Measurements from ENCODE around the gene KLK8. TPM values are rescaled to one million over a fixed set of nuclear protein-coding genes. Genes with fewer than 3 reads are reported as not detected.

Gene KLK8
- polyA plus RNA-seq, 3 donors: not detected

- no peak overlapping the region for H3K27ac Mint-ChIP-seq
- no peak for TF ChIP-seq CTCF (IDR thresholded peaks at IDR 0.05)
Measured at GRCh38 chr19:50979758-50980157, 21.6 kb downstream of the KLK8 start.

DNA sequence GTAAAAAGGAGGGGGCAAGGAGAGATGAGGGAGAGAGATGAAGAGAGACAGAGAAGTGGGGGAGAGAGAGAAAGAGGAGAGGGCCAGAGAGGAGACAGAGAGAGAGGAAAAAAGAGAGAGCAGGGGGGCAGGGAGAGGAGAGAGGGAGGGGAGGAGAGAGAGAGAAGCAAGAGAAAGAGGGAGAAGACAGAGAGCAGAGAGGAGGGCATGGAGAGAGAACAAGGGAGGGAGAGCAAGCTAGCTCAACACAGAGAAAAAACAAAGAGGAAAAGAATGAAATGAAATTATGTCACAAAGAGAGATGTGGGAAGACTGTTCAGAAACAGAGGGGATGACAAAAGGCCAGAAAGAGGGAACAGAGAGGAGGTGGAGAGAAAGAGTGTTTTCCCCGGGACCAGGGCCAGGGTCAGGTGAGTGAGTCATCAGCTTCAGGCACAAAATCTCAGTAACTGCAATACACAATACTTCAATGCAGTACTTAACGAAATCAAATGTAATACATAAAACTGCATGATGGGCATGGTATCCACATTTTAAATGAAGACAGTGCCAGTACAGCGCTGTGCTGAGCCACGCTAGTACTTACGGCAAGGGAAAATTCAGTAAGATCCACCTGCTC lies 22.5 kb downstream of the KLK8 start:
- H3K4me1 ChIP-seq (ENCODE audit: control insufficient read depth in 1 of 2, insufficient read depth in 2 of 2, low read length in 2 of 2): no peaks in the 10 kb centered on the region
- H3K27me3 ChIP-seq (ENCODE audit: control insufficient read depth in 2 of 2, insufficient read depth in 2 of 2, low read length in 2 of 2): peaks cover 0 to 5% of the 10 kb centered on the region in 2 donors
- peaks cover 0 to 5% (median 0%) of the 10 kb centered on the region in 7 donors for H3K9me3 Mint-ChIP-seq
- 69% methylated on average over 3 of the region's 5 CpGs for WGBS (ENCODE audit: insufficient coverage)
- no peaks in the 10 kb centered on the region for H3K4me1 Mint-ChIP-seq
- no peak overlapping the region for H2AFZ ChIP-seq (ENCODE audit: insufficient read depth, low read depth, low read length, poor library complexity, severe bottlenecking)
- H3K79me2 ChIP-seq (ENCODE audit: insufficient read depth, low read length): no peaks in the 10 kb centered on the region
- peak overlapping the region in 1 of 7 donors; percentile 11 for H3K27ac Mint-ChIP-seq
- no peak overlapping the region for H3K9ac ChIP-seq (ENCODE audit: insufficient read depth, low read length, poor library complexity, severe bottlenecking)
- intact Hi-C loops (cut with micrococcal nuclease): no loop called here
- H3K27me3 Mint-ChIP-seq (ENCODE audit: low read depth in 3 of 3): peaks cover 16 to 35% (median 19%) of the 10 kb centered on the region in 3 donors
- no peak overlapping the region for H3K4me3 ChIP-seq (replicated peaks in 1 of 3; ENCODE audit: low read depth in 2 of 3, low read length in 3 of 3)
- TF ChIP-seq CTCF (IDR thresholded peaks at IDR 0.05): no peak
- no peak overlapping the region for H3K27ac ChIP-seq (ENCODE audit: low read depth in 1 of 2, low read length in 2 of 2)
- no peaks in the 10 kb centered on the region for H4K20me1 ChIP-seq (ENCODE audit: insufficient read depth, low read length)
- H3K36me3 Mint-ChIP-seq: no peaks in the 10 kb centered on the region
- no peak for DNase-seq
- H3K9me3 ChIP-seq (replicated peaks in 1 of 2; ENCODE audit: control insufficient read depth in 1 of 2, insufficient read depth in 1 of 2, low read length in 2 of 2): no peaks in the 10 kb centered on the region
- no peak overlapping the region for H3K4me2 ChIP-seq (replicated peaks; ENCODE audit: extremely low read depth, low read length, poor library complexity, severe bottlenecking)
- H3K4me3 Mint-ChIP-seq: no peak overlapping the region
- no peaks in the 10 kb centered on the region for H3K36me3 ChIP-seq (replicated peaks in 1 of 2; ENCODE audit: control insufficient read depth in 1 of 2, insufficient read depth in 2 of 2, low read length in 2 of 2)

More at GRCh38 chr19:50979758-50980157, 21.6 kb downstream of the KLK8 start:
- Histone ChIP-seq H4K20me1 (ENCODE audit: insufficient read depth, low read length) (no peaks in the 10 kb centered on the region), H3K27me3 (ENCODE audit: control insufficient read depth in 2 of 2, insufficient read depth in 2 of 2, low read length in 2 of 2) (peaks cover 0 to 7% of the 10 kb centered on the region in 2 donors), H3K9me3 (replicated peaks in 1 of 2; ENCODE audit: control insufficient read depth in 1 of 2, insufficient read depth in 1 of 2, low read length in 2 of 2) (no peaks in the 10 kb centered on the region), H3K27ac (ENCODE audit: low read depth in 1 of 2, low read length in 2 of 2) (no peak overlapping the region), H3K4me2 (replicated peaks; ENCODE audit: extremely low read depth, low read length, poor library complexity, severe bottlenecking) (no peak overlapping the region), H3K4me3 (replicated peaks in 1 of 3; ENCODE audit: low read depth in 2 of 3, low read length in 3 of 3) (no peak overlapping the region), H3K9ac (ENCODE audit: insufficient read depth, low read length, poor library complexity, severe bottlenecking) (no peak overlapping the region), H3K79me2 (ENCODE audit: insufficient read depth, low read length) (no peaks in the 10 kb centered on the region), H3K36me3 (replicated peaks in 1 of 2; ENCODE audit: control insufficient read depth in 1 of 2, insufficient read depth in 2 of 2, low read length in 2 of 2) (no peaks in the 10 kb centered on the region), H3K4me1 (ENCODE audit: control insufficient read depth in 1 of 2, insufficient read depth in 2 of 2, low read length in 2 of 2) (no peaks in the 10 kb centered on the region), H2AFZ (ENCODE audit: insufficient read depth, low read depth, low read length, poor library complexity, severe bottlenecking) (no peak overlapping the region)
- 53% methylated on average over 8 of the region's 8 CpGs for WGBS (ENCODE audit: insufficient coverage)
- Mint-ChIP-seq H3K9me3 (peaks cover 0 to 5% (median 1%) of the 10 kb centered on the region in 7 donors), H3K36me3 (no peaks in the 10 kb centered on the region), H3K27me3 (ENCODE audit: low read depth in 3 of 3) (peaks cover 24 to 43% (median 25%) of the 10 kb centered on the region in 3 donors), H3K4me1 (no peaks in the 10 kb centered on the region), H3K4me3 (no peak overlapping the region)
- intact Hi-C loops (cut with micrococcal nuclease): no loop called here
- no peak for DNase-seq
